HepG2 (cell line): ENCODE measurements around the gene ZDHHC14. TPM values are rescaled to one million over a fixed set of nuclear protein-coding genes. Genes with fewer than 3 reads are reported as not detected.

ENCODE experiments used
- EZH2 ChIP-seq: conservative IDR thresholded peaks from 2 replicates; pipeline ENCODE4 v1.6.1; 2012; ENCODE audit warnings: mild to moderate bottlenecking, low read depth, low read length, moderate library complexity
- GMEB1 ChIP-seq: sonication (generic); formaldehyde crosslinking; IDR thresholded peaks from 2 replicates; pipeline ENCODE4 v1.5.1; 2020; ENCODE audit warnings: missing genetic modification reagents, mild to moderate bottlenecking, borderline replicate concordance
- GMEB2 ChIP-seq: IDR thresholded peaks from 2 replicates; pipeline ENCODE4 v1.6.1; 2016; ENCODE audit warnings: missing biosample characterization, missing genetic modification reagents, low read depth
- JUN ChIP-seq: sonication (generic); formaldehyde crosslinking; IDR thresholded peaks from 2 replicates; pipeline ENCODE4 v1.4.0; 2020; ENCODE audit warnings: mild to moderate bottlenecking, missing genetic modification reagents
- MAZ ChIP-seq, 2 experiments: sonication (generic) in 1 of 2; formaldehyde crosslinking in 1 of 2; IDR thresholded peaks; 2 replicates each; pipeline versions ENCODE4 v1.5.0 to v1.6.1; 2012 to 2020; ENCODE audit warnings: low read depth in 2 of 2, mild to moderate bottlenecking in 2 of 2, borderline replicate concordance in 1 of 2, improper control_type of control experiment in 1 of 2, low read length in 1 of 2, missing genetic modification reagents in 1 of 2, moderate library complexity in 1 of 2
- MXD1 ChIP-seq: sonication (generic); formaldehyde crosslinking; IDR thresholded peaks from 2 replicates; pipeline ENCODE4 v1.4.0; 2020; ENCODE audit warnings: mild to moderate bottlenecking, missing genetic modification reagents
- NBN ChIP-seq: fragments of 450-650 bp; conservative IDR thresholded peaks from 2 replicates; pipeline ENCODE4 v1.6.1; 2017
- REL ChIP-seq: sonication (generic); formaldehyde crosslinking; conservative IDR thresholded peaks from 2 replicates; pipeline ENCODE4 v1.8.0; 2022; ENCODE audit warnings: mild to moderate bottlenecking, missing genetic modification reagents, moderate library complexity
- SIN3A ChIP-seq: IDR thresholded peaks from 2 replicates; pipeline ENCODE4 v1.6.1; 2011; ENCODE audit warnings: low read depth, mild to moderate bottlenecking, control low read depth, low read length, borderline replicate concordance
- TARDBP ChIP-seq: sonication (generic); formaldehyde crosslinking; IDR thresholded peaks from 2 replicates; pipeline ENCODE4 v1.8.0; 2022; ENCODE audit warnings: mild to moderate bottlenecking, missing genetic modification reagents
- TIGD3 ChIP-seq: sonication (generic); formaldehyde crosslinking; IDR thresholded peaks from 2 replicates; pipeline ENCODE4 v1.5.1; 2020; ENCODE audit warnings: mild to moderate bottlenecking, missing genetic modification reagents, borderline replicate concordance
- ZBTB4 ChIP-seq: sonication (generic); formaldehyde crosslinking; IDR thresholded peaks from 2 replicates; pipeline ENCODE4 v1.4.0; 2020; ENCODE audit warnings: missing genetic modification reagents, mild to moderate bottlenecking, borderline replicate concordance
- ZKSCAN5 ChIP-seq: sonication (generic); formaldehyde crosslinking; IDR thresholded peaks from 2 replicates; pipeline ENCODE4 v1.5.1; 2020; ENCODE audit warnings: mild to moderate bottlenecking, missing genetic modification reagents
- ZNF12 ChIP-seq: sonication (generic); formaldehyde crosslinking; IDR thresholded peaks from 2 replicates; pipeline ENCODE4 v1.5.0; 2020; ENCODE audit warnings: missing genetic modification reagents
- ZNF260 ChIP-seq: sonication (generic); formaldehyde crosslinking; IDR thresholded peaks from 2 replicates; pipeline ENCODE4 v1.4.0; 2020; ENCODE audit warnings: missing genetic modification reagents, low read depth, mild to moderate bottlenecking, borderline replicate concordance
- ZNF546 ChIP-seq: sonication (generic); formaldehyde crosslinking; conservative IDR thresholded peaks from 2 replicates; pipeline ENCODE4 v1.8.1; 2023; ENCODE audit warnings: mild to moderate bottlenecking, missing genetic modification reagents
- ZNF639 ChIP-seq: conservative IDR thresholded peaks from 2 replicates; pipeline ENCODE4 v1.6.1; 2018; ENCODE audit warnings: missing genetic modification reagents
- polyA plus RNA-seq, 8 experiments: library from polyadenylated mRNA; depleted of rRNA in 3 of 8; stranded (reverse) in 7 of 8; unstranded in 1 of 8; fragments of >200 nt; fragmentation: Illumina TruSeq in 4 of 8; extraction: Trizol in 4 of 8; gene quantifications; 2 replicates each; pipeline versions ENCODE4 v1.2.1 to v1.2.3, GENCODE V29; 2011 to 2016; ENCODE audit warnings: low read depth in 4 of 8, missing spikeins in 1 of 8, mixed read lengths in 1 of 8; ENCODE audit not compliant: insufficient read depth in 1 of 8
- total RNA-seq, 5 experiments: library from RNA; depleted of rRNA; stranded (reverse); fragments of >200 nt; fragmentation: Illumina TruSeq; extraction: Trizol; gene quantifications; 2 replicates each; pipeline ENCODE4 v1.2.3, GENCODE V29; 2016; ENCODE audit warnings: low read depth in 1 of 5

Gene ZDHHC14
- total and polyA plus RNA-seq, 2 of the 13 experiments (the other 11 are each of a cell fraction or from before 2014, with no cell fraction given), result 3.7 to 9.5 TPM

GRCh38 chr6:157539900-157540752 lies 159.1 kb downstream of the ZDHHC14 start (continued):
- TF ChIP-seq GMEB2 (no peak), ZNF260 (no peak), TIGD3 (CRISPR knock-in tag) (peak; percentile 84; the same call in 1 of the 2 replicates), ZBTB4 (peak; percentile 99), JUN (CRISPR knock-in tag) (peak; percentile 84), TARDBP (CRISPR knock-in tag) (peak; percentile 99), GMEB1 (CRISPR knock-in tag) (peak; percentile 28; the same call in 1 of the 2 replicates), ZNF639 (CRISPR knock-in tag) (peak; percentile 41; the same call in 1 of the 2 replicates), MXD1 (CRISPR knock-in tag) (no peak), ZKSCAN5 (CRISPR knock-in tag) (peak; percentile 97), EZH2 (no peak), NBN (no peak), ZNF546 (no peak), REL (CRISPR knock-in tag) (0 out of 2 replicates have a peak, but pooled peaks have one; percentile 55), SIN3A (peak; percentile 68; the same call in 1 of the 2 replicates), ZNF12 (CRISPR knock-in tag) (peak; percentile 68), MAZ (IDR thresholded peaks at IDR 0.05; ENCODE audit: borderline replicate concordance, low read depth, low read length) (peak; percentile 36; the same call in 1 of the 2 replicates), MAZ (CRISPR knock-in tag; IDR thresholded peaks at IDR 0.05; ENCODE audit: low read depth) (no peak)
